Left kidney (tissue), 2 donors: Measurements from ENCODE around the gene MUC5B. TPM values are rescaled to one million over a fixed set of nuclear protein-coding genes. Genes with fewer than 3 reads are reported as not detected.

Source experiments
- DNase-seq: peaks from one replicate; pipeline ENCODE4 v3.0.0-alpha.2; 2013
- polyA plus RNA-seq: library from polyadenylated mRNA; unstranded; fragments of 120-200 nt; gene quantifications from one replicate; pipeline ENCODE4 v1.2.1, GENCODE V29; 2013; ENCODE audit not compliant: insufficient read length

The MUC5B gene
- polyA plus RNA-seq, 1 donor: 0.12 TPM

DNA sequence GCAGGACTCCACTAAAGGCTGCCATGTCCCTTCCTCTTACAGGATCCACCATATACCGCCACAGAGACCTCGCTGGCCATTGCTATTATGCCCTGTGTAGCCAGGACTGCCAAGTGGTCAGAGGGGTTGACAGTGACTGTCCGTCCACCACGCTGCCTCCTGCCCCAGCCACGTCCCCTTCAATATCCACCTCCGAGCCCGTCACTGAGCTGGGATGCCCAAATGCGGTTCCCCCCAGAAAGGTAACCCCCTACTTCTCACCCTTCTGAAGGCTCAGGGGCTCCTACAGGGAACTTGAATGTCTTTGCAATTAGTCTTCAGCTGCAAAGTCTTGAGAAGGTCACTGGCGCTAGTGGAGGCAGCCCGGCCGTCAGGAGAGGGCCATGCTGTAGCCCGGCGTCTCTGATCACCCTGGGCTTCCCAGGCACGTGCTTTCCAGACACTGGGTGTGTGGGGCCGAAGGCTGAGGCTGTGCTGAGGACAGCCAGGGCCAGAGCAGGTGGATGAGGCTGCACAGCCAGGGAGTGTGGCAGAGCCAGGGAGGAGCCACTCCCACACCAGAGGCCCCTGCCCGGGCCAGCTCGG lies 30.0 kb upstream of the MUC5B start:
- DNase-seq: no peak

DNA sequence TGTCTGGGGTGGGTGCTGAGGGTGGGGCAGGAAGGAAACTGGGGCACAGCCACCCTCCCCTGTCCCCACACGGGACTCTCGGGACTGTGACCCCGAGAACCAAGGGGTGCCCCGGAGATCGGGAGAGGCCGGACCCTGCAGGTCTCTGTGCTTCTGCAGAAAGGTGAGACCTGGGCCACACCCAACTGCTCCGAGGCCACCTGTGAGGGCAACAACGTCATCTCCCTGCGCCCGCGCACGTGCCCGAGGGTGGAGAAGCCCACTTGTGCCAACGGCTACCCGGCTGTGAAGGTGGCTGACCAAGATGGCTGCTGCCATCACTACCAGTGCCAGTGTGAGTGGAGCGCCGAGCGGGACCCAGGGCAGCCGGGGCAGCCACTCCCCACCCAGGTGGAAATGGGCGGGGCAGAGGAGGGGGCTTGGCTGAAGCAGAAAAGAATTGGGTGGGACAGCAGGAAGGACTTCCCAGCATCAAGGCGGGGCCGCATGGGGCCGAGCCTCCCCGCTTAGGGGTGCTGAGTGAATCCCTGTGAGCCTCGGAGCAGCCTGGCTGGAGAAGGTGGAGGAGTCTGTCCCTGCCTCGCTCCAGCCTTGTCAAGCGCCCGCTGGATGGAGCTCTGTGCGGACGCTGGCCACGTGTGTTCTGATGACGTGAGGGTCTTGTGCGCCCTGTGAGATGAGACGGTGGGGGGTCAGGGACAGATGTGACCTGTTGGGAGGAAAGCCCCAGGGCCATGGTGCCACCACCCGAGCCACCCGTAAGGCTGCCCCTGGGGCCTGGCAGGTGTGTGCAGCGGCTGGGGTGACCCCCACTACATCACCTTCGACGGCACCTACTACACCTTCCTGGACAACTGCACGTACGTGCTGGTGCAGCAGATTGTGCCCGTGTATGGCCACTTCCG lies 29.3 kb upstream of the MUC5B start:
- DNase-seq: no peak

DNA sequence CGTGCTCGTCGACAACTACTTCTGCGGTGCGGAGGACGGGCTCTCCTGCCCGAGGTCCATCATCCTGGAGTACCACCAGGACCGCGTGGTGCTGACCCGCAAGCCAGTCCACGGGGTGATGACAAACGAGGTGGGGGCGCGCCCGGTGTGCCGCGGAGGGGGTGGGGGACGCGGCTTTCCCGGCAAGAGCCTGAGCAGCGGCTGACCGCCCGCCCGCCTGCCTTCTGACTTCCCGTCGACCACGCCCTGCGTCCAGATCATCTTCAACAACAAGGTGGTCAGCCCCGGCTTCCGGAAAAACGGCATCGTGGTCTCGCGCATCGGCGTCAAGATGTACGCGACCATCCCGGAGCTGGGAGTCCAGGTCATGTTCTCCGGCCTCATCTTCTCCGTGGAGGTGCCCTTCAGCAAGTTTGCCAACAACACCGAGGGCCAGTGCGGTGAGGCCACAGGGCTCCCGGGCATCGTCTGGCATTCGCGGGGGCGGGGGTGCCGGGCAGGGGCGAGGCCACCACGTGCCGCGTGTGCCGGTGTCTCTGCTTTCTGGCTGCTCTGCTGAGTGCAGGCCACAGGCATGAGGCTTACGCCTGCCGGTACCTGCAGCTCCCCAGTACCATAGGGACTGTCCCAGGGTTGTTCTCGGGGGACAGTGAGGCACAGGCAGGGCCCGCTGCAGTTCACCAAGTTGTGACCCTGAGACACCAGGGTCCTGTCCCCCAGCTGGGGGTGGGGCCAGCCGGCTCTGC lies 28.5 kb upstream of the MUC5B start:
- no peak for DNase-seq

GRCh38 chr11:1194977-1195681 lies 27.7 kb upstream of the MUC5B start:
- DNase-seq: no peak

- no peak for DNase-seq
Observed at GRCh38 chr11:1195682-1196515, 27.0 kb upstream of the MUC5B start.

- DNase-seq: no peak
Observed at GRCh38 chr11:1196516-1197391, 26.1 kb upstream of the MUC5B start.

GRCh38 chr11:1197431-1197885 lies 25.4 kb upstream of the MUC5B start:
- no peak for DNase-seq

GRCh38 chr11:1197886-1198560 lies 24.8 kb upstream of the MUC5B start:
- no peak for DNase-seq

- no peak for DNase-seq
Observed at GRCh38 chr11:1198561-1199240, 24.2 kb upstream of the MUC5B start.

- DNase-seq: no peak
Observed at GRCh38 chr11:1199241-1199750, 23.6 kb upstream of the MUC5B start.

DNA sequence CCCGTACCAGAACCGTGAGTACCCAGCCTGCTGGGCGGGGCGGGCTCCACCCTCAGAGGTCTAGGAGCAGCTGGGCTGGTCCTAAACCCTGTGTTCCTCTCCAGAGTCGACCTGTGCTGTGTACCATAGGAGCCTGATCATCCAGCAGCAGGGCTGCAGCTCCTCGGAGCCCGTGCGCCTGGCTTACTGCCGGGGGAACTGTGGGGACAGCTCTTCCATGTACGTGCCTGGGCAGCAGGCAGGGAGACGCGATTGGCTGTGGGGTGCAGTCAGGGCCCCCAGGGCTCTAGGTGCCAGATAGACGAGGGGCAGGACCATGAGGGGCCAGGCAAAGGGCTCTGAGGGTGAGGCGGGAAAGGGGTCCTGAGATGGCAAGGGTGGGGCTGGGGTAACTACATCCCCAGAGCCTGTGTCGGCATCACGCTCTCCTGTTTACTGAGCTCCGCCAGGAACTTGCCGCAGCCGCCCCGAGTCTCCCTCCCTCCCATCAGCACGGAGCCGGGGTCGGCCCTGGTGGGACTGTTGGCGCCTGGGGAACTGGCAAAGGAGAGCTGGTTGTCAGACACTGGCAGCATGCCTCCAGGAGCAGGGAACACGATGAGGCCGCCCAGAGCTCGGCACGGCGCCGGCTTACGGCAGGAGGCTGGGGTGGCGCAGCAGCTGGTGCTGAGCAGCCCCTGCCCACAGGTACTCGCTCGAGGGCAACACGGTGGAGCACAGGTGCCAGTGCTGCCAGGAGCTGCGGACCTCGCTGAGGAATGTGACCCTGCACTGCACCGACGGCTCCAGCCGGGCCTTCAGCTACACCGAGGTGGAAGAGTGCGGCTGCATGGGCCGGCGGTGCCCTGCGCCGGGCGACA lies 22.9 kb upstream of the MUC5B start:
- DNase-seq: no peak

GRCh38 chr11:1200611-1201191 lies 22.2 kb upstream of the MUC5B start:
- no peak for DNase-seq

- DNase-seq: no peak
Observed at GRCh38 chr11:1201395-1202153, 21.3 kb upstream of the MUC5B start.

- no peak for DNase-seq
Observed at GRCh38 chr11:1202154-1202775, 20.6 kb upstream of the MUC5B start.

DNA sequence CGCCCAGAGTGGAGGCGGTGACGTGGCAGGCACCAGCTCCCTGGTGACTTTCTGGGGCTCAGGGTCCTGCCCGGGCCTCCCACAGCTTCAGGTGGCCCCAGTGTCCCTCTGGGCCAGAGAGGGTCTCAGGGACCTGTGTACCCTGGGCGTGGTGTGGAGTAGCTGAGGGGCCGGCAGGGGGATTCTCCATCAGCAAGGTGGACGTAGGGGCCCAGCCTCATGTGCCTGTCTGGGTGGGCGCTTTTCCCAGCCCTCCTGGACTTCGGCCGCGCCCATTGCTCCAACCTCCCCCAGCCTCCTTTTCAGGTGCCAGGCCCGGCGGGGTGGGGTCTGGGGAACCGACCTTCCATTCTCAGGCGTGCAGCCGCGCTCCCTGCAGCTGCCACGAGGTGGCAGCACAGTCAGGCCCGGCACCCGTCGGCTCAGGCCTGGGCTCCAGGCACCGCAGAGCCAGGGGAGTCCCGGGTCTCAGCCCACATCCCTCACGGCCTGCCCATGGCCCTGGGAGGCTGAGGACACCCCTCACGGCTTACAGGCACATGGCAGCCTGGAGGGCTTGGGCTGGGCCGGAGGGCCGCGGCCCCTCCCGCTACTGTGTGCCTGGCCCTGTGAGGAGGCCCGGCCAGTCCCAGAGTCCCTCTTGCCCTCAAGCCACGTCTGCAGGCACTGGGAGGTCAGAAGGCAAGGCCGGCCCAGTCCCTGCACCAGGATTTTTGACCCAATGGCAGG lies 19.9 kb upstream of the MUC5B start:
- DNase-seq: no peak
